OCI-LY1 (cell line): ENCODE results near the gene CMTM8.

Experiments
- H2AFZ ChIP-seq: fragments of 200-600 bp; sonication (generic), shearing (Covaris generic); 2 replicates; pipeline ENCODE4 v1.6.0; 2014; ENCODE audit warnings: antibody characterized with exemption, mild to moderate bottlenecking, low read length
- H3F3A ChIP-seq: fragments of 200-600 bp; sonication (generic), shearing (Covaris generic); 2 replicates; pipeline ENCODE4 v1.6.0; 2014; ENCODE audit warnings: mild to moderate bottlenecking, antibody characterized with exemption, low read length, moderate library complexity; ENCODE audit not compliant: insufficient read depth
- H3K27ac ChIP-seq: fragments of 200-600 bp; sonication (generic); 2 replicates; pipeline ENCODE4 v1.5.1; 2014; ENCODE audit warnings: low read length, mixed run types, mild to moderate bottlenecking, low read depth; ENCODE audit not compliant: poor library complexity, severe bottlenecking
- H3K27me3 ChIP-seq: fragments of 200-600 bp; sonication (generic); 2 replicates; pipeline ENCODE4 v1.6.0; 2014; ENCODE audit warnings: antibody characterized with exemption, mild to moderate bottlenecking, low read length, moderate library complexity; ENCODE audit not compliant: insufficient read depth
- H3K36me3 ChIP-seq: fragments of 200-600 bp; sonication (generic); 2 replicates; pipeline ENCODE4 v1.6.1; 2014; ENCODE audit warnings: mild to moderate bottlenecking, antibody characterized with exemption, low read length, moderate library complexity, mixed read lengths; ENCODE audit not compliant: insufficient read depth
- H3K4me1 ChIP-seq: fragments of 200-600 bp; sonication (generic); 2 replicates; pipeline ENCODE4 v1.5.1; 2014; ENCODE audit warnings: mild to moderate bottlenecking, low read length, moderate library complexity; ENCODE audit not compliant: insufficient read depth, severe bottlenecking
- H3K4me2 ChIP-seq: fragments of 200-600 bp; sonication (generic), shearing (Covaris generic); 2 replicates; pipeline ENCODE4 v1.6.1; 2014; ENCODE audit warnings: low read length
- H3K4me3 ChIP-seq: fragments of 200-600 bp; sonication (generic); 2 replicates; pipeline ENCODE4 v1.5.1; 2014; ENCODE audit warnings: low read length, low read depth, mild to moderate bottlenecking, mixed read lengths; ENCODE audit not compliant: poor library complexity, severe bottlenecking
- H3K79me2 ChIP-seq: fragments of 200-600 bp; shearing (Covaris generic); 2 replicates; pipeline ENCODE4 v1.6.1; 2016; ENCODE audit warnings: mixed run types, low read length, mixed read lengths; ENCODE audit not compliant: insufficient read depth
- H3K9ac ChIP-seq: fragments of 200-600 bp; sonication (generic), shearing (Covaris generic); 2 replicates; pipeline ENCODE4 v1.6.1; 2014; ENCODE audit warnings: mild to moderate bottlenecking, low read length, mixed read lengths
- H3K9me2 ChIP-seq: fragments of 200-600 bp; sonication (generic), shearing (Covaris generic); 2 replicates; pipeline ENCODE4 v1.6.1; 2014; ENCODE audit warnings: low read depth, mild to moderate bottlenecking, low read length, mixed read lengths
- H3K9me3 ChIP-seq: fragments of 200-600 bp; shearing (Covaris generic); 2 replicates; pipeline ENCODE4 v1.6.1; 2014; ENCODE audit warnings: low read length, mixed read lengths
- H4K20me1 ChIP-seq: fragments of 200-600 bp; sonication (generic), shearing (Covaris generic); 2 replicates; pipeline ENCODE4 v1.6.0; 2016; ENCODE audit warnings: mild to moderate bottlenecking, low read length; ENCODE audit not compliant: insufficient read depth
- CTCF ChIP-seq: fragments of 200-600 bp; sonication (generic), shearing (Covaris generic); IDR thresholded peaks from 2 replicates; pipeline ENCODE4 v1.5.1; 2017; ENCODE audit warnings: mild to moderate bottlenecking, antibody characterized with exemption, low read length, moderate library complexity, mixed read lengths
- EZH2 ChIP-seq: fragments of 200-600 bp; sonication (generic), shearing (Covaris generic); IDR thresholded peaks from 2 replicates; pipeline ENCODE4 v1.8.0; 2017; ENCODE audit warnings: borderline replicate concordance, mixed run types, mild to moderate bottlenecking, antibody characterized with exemption, low read length, moderate library complexity, mixed read lengths

The CMTM8 gene

GRCh38 chr3:32313169-32313568 is 74.7 kb downstream of the CMTM8 start:
- Histone ChIP-seq H2AFZ (no peak overlapping the region), H3K9me2 (no peaks in the 10 kb centered on the region), H3K27me3 (no peaks in the 10 kb centered on the region), H3K36me3 (no peaks in the 10 kb centered on the region), H3K4me2 (no peak overlapping the region), H4K20me1 (no peaks in the 10 kb centered on the region), H3K27ac (no peak overlapping the region), H3K4me3 (no peak overlapping the region), H3K79me2 (no peaks in the 10 kb centered on the region), H3K9me3 (no peaks in the 10 kb centered on the region), H3F3A (no peaks in the 10 kb centered on the region), H3K4me1 (no peaks in the 10 kb centered on the region), H3K9ac (no peak overlapping the region)
- TF ChIP-seq CTCF = no peak
- no peak for TF ChIP-seq EZH2

- Histone ChIP-seq H3K79me2 (no peaks in the 10 kb centered on the region), H3K4me1 (no peaks in the 10 kb centered on the region), H3K9me2 (no peaks in the 10 kb centered on the region), H3K27ac (no peak overlapping the region), H2AFZ (no peak overlapping the region), H4K20me1 (no peaks in the 10 kb centered on the region), H3K27me3 (no peaks in the 10 kb centered on the region), H3K4me3 (no peak overlapping the region), H3K9ac (no peak overlapping the region), H3K36me3 (no peaks in the 10 kb centered on the region), H3K4me2 (no peak overlapping the region), H3F3A (no peaks in the 10 kb centered on the region), H3K9me3 (no peaks in the 10 kb centered on the region)
- TF ChIP-seq EZH2 (no peak), CTCF (no peak)
Observed at GRCh38 chr3:32313723-32314473, 75.4 kb downstream of the CMTM8 start.

- no peak overlapping the region for H3K9ac ChIP-seq
- H3K9me2 ChIP-seq = no peaks in the 10 kb centered on the region
- H3K4me1 ChIP-seq = no peaks in the 10 kb centered on the region
- no peaks in the 10 kb centered on the region for H3F3A ChIP-seq
- no peak overlapping the region for H3K4me3 ChIP-seq
- no peaks in the 10 kb centered on the region for H3K27me3 ChIP-seq
- H3K4me2 ChIP-seq = no peak overlapping the region
- no peaks in the 10 kb centered on the region for H4K20me1 ChIP-seq
- no peaks in the 10 kb centered on the region for H3K79me2 ChIP-seq
- no peaks in the 10 kb centered on the region for H3K9me3 ChIP-seq
- no peak overlapping the region for H2AFZ ChIP-seq
- H3K27ac ChIP-seq = no peak overlapping the region
- TF ChIP-seq CTCF = no peak
- TF ChIP-seq EZH2 = no peak
- no peaks in the 10 kb centered on the region for H3K36me3 ChIP-seq
Observed at GRCh38 chr3:32315441-32315840, 77.0 kb downstream of the CMTM8 start.
